Activated CD8-positive, alpha-beta T cell treated with anti-CD3 and anti-CD28 coated beads for 36 hours (primary cell): Measurements from ENCODE around the gene EMC1. TPM values are rescaled to one million over a fixed set of nuclear protein-coding genes. Genes with fewer than 3 reads are reported as not detected.

Source experiments
- ATAC-seq: fragments of 200-7000 bp; cut with Tn5 transposase; one replicate; pipeline ENCODE4 v1.10.0; 2021; ENCODE audit warnings: mild to moderate bottlenecking, moderate library complexity
- CTCF ChIA-PET: fragments of 350-600 bp; sonication (Branson Sonifier 250); formaldehyde crosslinking; loops from one replicate; lab custom pipeline; 2021; ENCODE audit warnings: antibody characterized with exemption; lab: Charles Lee
- POLR2A ChIA-PET: fragments of 350-600 bp; sonication (Branson Sonifier 250); formaldehyde crosslinking; loops from one replicate; lab custom pipeline; 2021; ENCODE audit warnings: antibody characterized with exemption; lab: Charles Lee
- DNase-seq: peaks from one replicate; pipeline ENCODE4 v3.0.0-alpha.2; 2020
- H3K27ac Mint-ChIP-seq: one replicate; pipeline ENCODE4 v1.8.0; 2021; ENCODE audit warnings: mild to moderate bottlenecking, mixed read lengths
- H3K27me3 Mint-ChIP-seq: one replicate; pipeline ENCODE4 v1.8.0; 2021; ENCODE audit warnings: mixed read lengths
- H3K36me3 Mint-ChIP-seq: one replicate; pipeline ENCODE4 v1.8.0; 2021; ENCODE audit warnings: low read depth, mixed read lengths
- H3K4me1 Mint-ChIP-seq: one replicate; pipeline ENCODE4 v1.8.0; 2021; ENCODE audit warnings: low read depth, mixed read lengths
- H3K4me3 Mint-ChIP-seq: one replicate; pipeline ENCODE4 v1.8.0; 2021; ENCODE audit warnings: mild to moderate bottlenecking, moderate library complexity, mixed read lengths
- H3K9me3 Mint-ChIP-seq: one replicate; pipeline ENCODE4 v1.8.0; 2021; ENCODE audit warnings: mixed read lengths
- CTCF ChIP-seq: fragments of 200-600 bp; IDR thresholded peaks from one replicate; pipeline ENCODE4 v1.8.0; 2022; ENCODE audit warnings: antibody characterized with exemption, mild to moderate bottlenecking
- intact Hi-C: fragments of 100-400 bp; cut with micrococcal nuclease; formaldehyde crosslinking; loops from one replicate; pipeline ENCODE4 v1.10.0; 2022
- total RNA-seq, 2 experiments: library from RNA; stranded (reverse); gene quantifications; one replicate each; pipeline ENCODE4 v1.2.3, GENCODE V29; 2021

The EMC1 gene
- total RNA-seq, 2 experiments from 2014 or later, result 38.3 to 39.5 TPM

GRCh38 chr1:19204446-19205266 is 46.7 kb downstream of the EMC1 start:
- Mint-ChIP-seq H3K36me3 (peaks cover 47% of the 10 kb centered on the region), H3K9me3 (no peaks in the 10 kb centered on the region), H3K4me1 (peaks cover 64% of the 10 kb centered on the region), H3K27me3 (no peaks in the 10 kb centered on the region), H3K27ac (peak overlapping the region; percentile 47), H3K4me3 (no peak overlapping the region)
- intact Hi-C loops, result no loop called here
- ATAC-seq (no peak), DNase-seq (no peak)
- ChIA-PET POLR2A (interaction anchor here (1.2 kb wide), 2 partner anchors 28 to 47 kb away, joined by 3 read pairs; partner anchors contain the start of genes EMC1 and MRTO4), CTCF (interaction anchor here (1.4 to 2.3 kb wide), 2 partner anchors 25 to 109 kb away, joined by 3 to 7 read pairs; no protein-coding TSS in a partner anchor)
- no peak for TF ChIP-seq CTCF

GRCh38 chr1:19203440-19203839 is 47.9 kb downstream of the EMC1 start:
- Mint-ChIP-seq H3K4me1 (peaks cover 57% of the 10 kb centered on the region), H3K9me3 (no peaks in the 10 kb centered on the region), H3K36me3 (peaks cover 49% of the 10 kb centered on the region), H3K27me3 (no peaks in the 10 kb centered on the region), H3K27ac (no peak overlapping the region), H3K4me3 (no peak overlapping the region)
- CTCF ChIA-PET, result interaction anchor here (2.3 kb wide), 1 partner anchor 23 kb away, joined by 7 read pairs; no protein-coding TSS in a partner anchor
- DNase-seq, result no peak
- POLR2A ChIA-PET, result interaction anchor here (0.7 kb wide), 1 partner anchor 258 kb away, joined by 4 read pairs; no protein-coding TSS in a partner anchor
- no peak for ATAC-seq
- intact Hi-C loops, result no loop called here
- no peak for TF ChIP-seq CTCF

DNA sequence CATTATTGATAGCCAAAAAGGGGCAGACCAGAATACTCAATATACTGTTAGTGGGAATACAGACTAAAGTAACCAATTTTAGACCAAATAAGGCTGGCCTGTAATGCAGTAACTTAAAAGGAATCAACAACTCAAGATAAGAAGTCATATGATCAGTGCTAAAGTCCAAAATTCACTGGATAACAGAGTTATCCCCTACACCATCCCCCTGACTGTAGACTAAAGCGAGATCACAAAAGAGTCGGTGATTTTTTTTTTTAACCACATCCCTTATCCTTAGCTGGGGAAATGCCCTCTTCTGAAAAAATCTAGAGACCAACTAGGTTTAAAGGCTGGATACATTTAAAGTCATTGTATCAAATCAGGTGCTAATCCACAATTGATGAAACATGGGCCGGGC is 48.9 kb downstream of the EMC1 start:
- Mint-ChIP-seq H3K27ac (peak overlapping the region; percentile 46), H3K27me3 (no peaks in the 10 kb centered on the region), H3K36me3 (peaks cover 51% of the 10 kb centered on the region), H3K4me3 (no peak overlapping the region), H3K9me3 (no peaks in the 10 kb centered on the region), H3K4me1 (peaks cover 49% of the 10 kb centered on the region)
- ATAC-seq (peak; percentile 48), DNase-seq (no peak)
- TF ChIP-seq CTCF, result no peak
- CTCF ChIA-PET, result interaction anchor here (1.7 to 2.3 kb wide), 2 partner anchors 22 to 38 kb away, joined by 6 to 7 read pairs; no protein-coding TSS in a partner anchor
- POLR2A ChIA-PET, result interaction anchor here (0.6 to 1.0 kb wide), 3 partner anchors 8 to 13 kb away, joined by 3 to 4 read pairs (median 3); partner anchors contain the start of gene UBR4
- intact Hi-C loops, result no loop called here

- H3K27ac Mint-ChIP-seq, result no peak overlapping the region
- CTCF ChIA-PET, result interaction anchor here (0.7 to 1.3 kb wide), 4 partner anchors 19 to 459 kb away, joined by 3 to 5 read pairs (median 4); no protein-coding TSS in a partner anchor
- intact Hi-C loops, result no loop called here
- DNase-seq (no peak), ATAC-seq (no peak)
- no peak for TF ChIP-seq CTCF
- no peak overlapping the region for H3K4me3 Mint-ChIP-seq
- POLR2A ChIA-PET, result interaction anchor here (0.7 to 1.5 kb wide), 2 partner anchors 9 to 10 kb away, joined by 4 to 5 read pairs; no protein-coding TSS in a partner anchor
- peaks cover 29% of the 10 kb centered on the region for H3K4me1 Mint-ChIP-seq
- H3K36me3 Mint-ChIP-seq, result peaks cover 57% of the 10 kb centered on the region
- H3K27me3 Mint-ChIP-seq, result no peaks in the 10 kb centered on the region
- no peaks in the 10 kb centered on the region for H3K9me3 Mint-ChIP-seq
Observed at GRCh38 chr1:19199969-19200604, 51.2 kb downstream of the EMC1 start.
